PC-3 (cell line): ENCODE measurements around the gene BMP8B.

Source experiments
- CTCF ChIP-seq: fragments of 300-600 bp; sonication (generic); conservative IDR thresholded peaks from 2 replicates; pipeline ENCODE4 v1.5.1; 2017; ENCODE audit warnings: antibody characterized with exemption, low read depth, mild to moderate bottlenecking, low read length
- EZH2 ChIP-seq: fragments of 300-600 bp; sonication (generic); IDR thresholded peaks from one replicate; pipeline ENCODE4 v1.6.1; 2017; ENCODE audit warnings: antibody characterized with exemption, mild to moderate bottlenecking, low read length; ENCODE audit not compliant: unreplicated experiment
- EZH2phosphoT487 ChIP-seq: fragments of 300-600 bp; sonication (generic); IDR thresholded peaks from 2 replicates; pipeline ENCODE4 v1.6.1; 2018; ENCODE audit warnings: mild to moderate bottlenecking, antibody characterized with exemption, low read length, borderline replicate concordance

GRCh38 chr1:39729842-39730241, 58.8 kb downstream of the BMP8B start:
- TF ChIP-seq CTCF, result no peak
- no peak for TF ChIP-seq EZH2phosphoT487
- TF ChIP-seq EZH2, result no peak
